ENCODE data around the gene STAT6.
"Not testable (repeated sequence)": the region's sequence is repeated elsewhere in the genome, so short reads cannot be mapped to it uniquely, and the experiment has no call there.

Gene STAT6

GRCh38 chr12:57087010-57087690 is 24.0 kb downstream of the STAT6 start:
- DNase-seq: peak; percentile 91

- peak; percentile 82 for DNase-seq
Measured at GRCh38 chr12:57086493-57087009, 24.6 kb downstream of the STAT6 start.

GRCh38 chr12:57085999-57086492 is 25.1 kb downstream of the STAT6 start:
- DNase-seq: peak; percentile 38

GRCh38 chr12:57080855-57081254 is 30.3 kb downstream of the STAT6 start:
- DNase-seq: no peak

GRCh38 chr12:57079821-57080220 is 31.3 kb downstream of the STAT6 start:
- DNase-seq: no peak

- peak; percentile 100 for DNase-seq
Measured at GRCh38 chr12:57078519-57079404, 32.4 kb downstream of the STAT6 start, which contains the start of gene NEMP1. TSS of gene NEMP1 (minus strand) at chr12:57078791. CDS start at chr12:57078745, 46 bp downstream.

GRCh38 chr12:57073566-57074450 is 37.4 kb downstream of the STAT6 start:
- DNase-seq: not testable (repeated sequence)

GRCh38 chr12:57072661-57073060 is 38.5 kb downstream of the STAT6 start:
- DNase-seq: peak; percentile 38

GRCh38 chr12:57069523-57069922 is 41.6 kb downstream of the STAT6 start:
- DNase-seq: peak; percentile 83

GRCh38 chr12:57066245-57066644 is 44.9 kb downstream of the STAT6 start:
- no peak for DNase-seq

- no peak for DNase-seq
Measured at GRCh38 chr12:57063991-57064685, 47.0 kb downstream of the STAT6 start.

GRCh38 chr12:57058454-57058853 is 52.7 kb downstream of the STAT6 start:
- no peak for DNase-seq

- no peak for DNase-seq
Measured at GRCh38 chr12:57057067-57057751, 54.0 kb downstream of the STAT6 start.

GRCh38 chr12:57055824-57056223 is 55.3 kb downstream of the STAT6 start:
- peak; percentile 3 for DNase-seq

- not testable (repeated sequence) for DNase-seq
Measured at GRCh38 chr12:57053901-57054300, 57.3 kb downstream of the STAT6 start.

- not testable (repeated sequence) for DNase-seq
Measured at GRCh38 chr12:57053146-57053545, 58.0 kb downstream of the STAT6 start.

- no peak for DNase-seq
Measured at GRCh38 chr12:57051011-57051410, 60.2 kb downstream of the STAT6 start.

GRCh38 chr12:57049890-57050289 is 61.3 kb downstream of the STAT6 start, which contains the start of gene MYO1A:
TSS of gene MYO1A (minus strand) at chr12:57050129. CDS start at chr12:57048323, 1,806 bp downstream.
- DNase-seq: peak; percentile 8

GRCh38 chr12:57049119-57049446 is 62.1 kb downstream of the STAT6 start:
- DNase-seq: no peak

GRCh38 chr12:57048423-57049118 is 62.6 kb downstream of the STAT6 start:
- DNase-seq: no peak
